ENCODE data around the gene GREM1.

GREM1 gene

GRCh38 chr15:32766101-32766500 is 48.3 kb downstream of the GREM1 start:
- H2AFZ ChIP-seq (ENCODE audit: low read depth, low read length): no peak overlapping the region
- no peak overlapping the region for H3K4me2 ChIP-seq (ENCODE audit: insufficient read depth, low read length)
- no peaks in the 10 kb centered on the region for H3K9me3 ChIP-seq (ENCODE audit: insufficient read depth, low read length, severe bottlenecking)
- H4K20me1 ChIP-seq (ENCODE audit: insufficient read depth, low read length): no peaks in the 10 kb centered on the region
- no peak overlapping the region for H3K4me3 ChIP-seq (ENCODE audit: low read depth in 1 of 2, low read length in 2 of 2)
- no peak for DNase-seq
- no peak for TF ChIP-seq EZH2 (IDR thresholded peaks at IDR 0.05; ENCODE audit: borderline replicate concordance, low read depth, low read length, severe bottlenecking)
- TF ChIP-seq, protein P1, sequence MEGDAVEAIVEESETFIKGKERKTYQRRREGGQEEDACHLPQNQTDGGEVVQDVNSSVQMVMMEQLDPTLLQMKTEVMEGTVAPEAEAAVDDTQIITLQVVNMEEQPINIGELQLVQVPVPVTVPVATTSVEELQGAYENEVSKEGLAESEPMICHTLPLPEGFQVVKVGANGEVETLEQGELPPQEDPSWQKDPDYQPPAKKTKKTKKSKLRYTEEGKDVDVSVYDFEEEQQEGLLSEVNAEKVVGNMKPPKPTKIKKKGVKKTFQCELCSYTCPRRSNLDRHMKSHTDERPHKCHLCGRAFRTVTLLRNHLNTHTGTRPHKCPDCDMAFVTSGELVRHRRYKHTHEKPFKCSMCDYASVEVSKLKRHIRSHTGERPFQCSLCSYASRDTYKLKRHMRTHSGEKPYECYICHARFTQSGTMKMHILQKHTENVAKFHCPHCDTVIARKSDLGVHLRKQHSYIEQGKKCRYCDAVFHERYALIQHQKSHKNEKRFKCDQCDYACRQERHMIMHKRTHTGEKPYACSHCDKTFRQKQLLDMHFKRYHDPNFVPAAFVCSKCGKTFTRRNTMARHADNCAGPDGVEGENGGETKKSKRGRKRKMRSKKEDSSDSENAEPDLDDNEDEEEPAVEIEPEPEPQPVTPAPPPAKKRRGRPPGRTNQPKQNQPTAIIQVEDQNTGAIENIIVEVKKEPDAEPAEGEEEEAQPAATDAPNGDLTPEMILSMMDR (IDR thresholded peaks at IDR 0.05; ENCODE audit: borderline replicate concordance, extremely low read depth, low read length, poor library complexity, severe bottlenecking): no peak
- no peak overlapping the region for H3K9ac ChIP-seq (ENCODE audit: low read depth, low read length)
- H3K4me1 ChIP-seq (ENCODE audit: insufficient read depth, low read length): no peaks in the 10 kb centered on the region
- no peak overlapping the region for H3K27ac ChIP-seq (ENCODE audit: low read length)
- H3K79me2 ChIP-seq (ENCODE audit: insufficient read depth, low read length): no peaks in the 10 kb centered on the region
- no peak for ATAC-seq (ENCODE audit: insufficient read depth, low read depth)
- H3K36me3 ChIP-seq (ENCODE audit: insufficient read depth, low read length): no peaks in the 10 kb centered on the region
- H3K27me3 ChIP-seq (ENCODE audit: insufficient read depth, low read length, poor library complexity): no peaks in the 10 kb centered on the region

- H3K36me3 ChIP-seq (ENCODE audit: insufficient read depth, low read length): no peaks in the 10 kb centered on the region
- H3K27me3 ChIP-seq (ENCODE audit: insufficient read depth, low read length, poor library complexity): no peaks in the 10 kb centered on the region
- H3K27ac ChIP-seq (ENCODE audit: low read length): no peak overlapping the region
- H3K9me3 ChIP-seq (ENCODE audit: insufficient read depth, low read length, severe bottlenecking): no peaks in the 10 kb centered on the region
- H3K9ac ChIP-seq (ENCODE audit: low read depth, low read length): no peak overlapping the region
- H3K4me1 ChIP-seq (ENCODE audit: insufficient read depth, low read length): no peaks in the 10 kb centered on the region
- no peak overlapping the region for H3K4me3 ChIP-seq (ENCODE audit: low read depth in 1 of 2, low read length in 2 of 2)
- TF ChIP-seq EZH2 (IDR thresholded peaks at IDR 0.05; ENCODE audit: borderline replicate concordance, low read depth, low read length, severe bottlenecking): no peak
- TF ChIP-seq, protein P1 (IDR thresholded peaks at IDR 0.05; ENCODE audit: borderline replicate concordance, extremely low read depth, low read length, poor library complexity, severe bottlenecking): no peak
- H3K4me2 ChIP-seq (ENCODE audit: insufficient read depth, low read length): no peak overlapping the region
- H4K20me1 ChIP-seq (ENCODE audit: insufficient read depth, low read length): no peaks in the 10 kb centered on the region
- ATAC-seq (ENCODE audit: insufficient read depth, low read depth) (no peak), DNase-seq (no peak)
- H3K79me2 ChIP-seq (ENCODE audit: insufficient read depth, low read length): no peaks in the 10 kb centered on the region
- H2AFZ ChIP-seq (ENCODE audit: low read depth, low read length): no peak overlapping the region
These were observed 49.4 kb downstream of the GREM1 start for GRCh38 chr15:32767236-32767635.

DNA sequence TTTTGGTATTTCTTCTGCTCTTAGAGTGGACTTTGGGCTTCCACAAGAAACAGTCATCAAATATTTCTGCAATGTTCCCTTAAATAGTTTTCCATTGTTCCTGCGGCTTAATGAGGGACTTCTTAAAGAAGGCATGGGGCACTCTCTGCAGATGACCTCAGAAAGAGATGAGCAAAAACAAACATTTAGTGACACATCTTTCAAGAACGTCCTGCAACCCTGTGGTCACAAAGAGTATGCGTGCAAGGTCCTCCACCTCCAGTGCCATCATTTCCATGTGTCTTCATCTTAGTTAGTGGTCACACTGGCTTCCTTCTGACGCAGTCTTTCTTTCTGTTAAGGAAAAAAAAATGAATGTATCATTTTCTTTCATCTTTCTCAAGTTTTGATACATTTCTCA is 56.2 kb downstream of the GREM1 start:
- H3K4me2 ChIP-seq (ENCODE audit: insufficient read depth, low read length): no peak overlapping the region
- H2AFZ ChIP-seq (ENCODE audit: low read depth, low read length): no peak overlapping the region
- peaks cover 2% of the 10 kb centered on the region for H3K27me3 ChIP-seq (ENCODE audit: insufficient read depth, low read length, poor library complexity)
- no peak overlapping the region for H3K27ac ChIP-seq (ENCODE audit: low read length)
- no peaks in the 10 kb centered on the region for H3K36me3 ChIP-seq (ENCODE audit: insufficient read depth, low read length)
- no peaks in the 10 kb centered on the region for H3K9me3 ChIP-seq (ENCODE audit: insufficient read depth, low read length, severe bottlenecking)
- H3K4me1 ChIP-seq (ENCODE audit: insufficient read depth, low read length): no peaks in the 10 kb centered on the region
- H3K9ac ChIP-seq (ENCODE audit: low read depth, low read length): no peak overlapping the region
- TF ChIP-seq, protein P1 (IDR thresholded peaks at IDR 0.05; ENCODE audit: borderline replicate concordance, extremely low read depth, low read length, poor library complexity, severe bottlenecking): no peak
- TF ChIP-seq EZH2 (IDR thresholded peaks at IDR 0.05; ENCODE audit: borderline replicate concordance, low read depth, low read length, severe bottlenecking): no peak
- no peak for ATAC-seq (ENCODE audit: insufficient read depth, low read depth)
- H3K79me2 ChIP-seq (ENCODE audit: insufficient read depth, low read length): no peaks in the 10 kb centered on the region
- no peak overlapping the region for H3K4me3 ChIP-seq (ENCODE audit: low read depth in 1 of 2, low read length in 2 of 2)
- H4K20me1 ChIP-seq (ENCODE audit: insufficient read depth, low read length): no peaks in the 10 kb centered on the region
- no peak for DNase-seq

DNA sequence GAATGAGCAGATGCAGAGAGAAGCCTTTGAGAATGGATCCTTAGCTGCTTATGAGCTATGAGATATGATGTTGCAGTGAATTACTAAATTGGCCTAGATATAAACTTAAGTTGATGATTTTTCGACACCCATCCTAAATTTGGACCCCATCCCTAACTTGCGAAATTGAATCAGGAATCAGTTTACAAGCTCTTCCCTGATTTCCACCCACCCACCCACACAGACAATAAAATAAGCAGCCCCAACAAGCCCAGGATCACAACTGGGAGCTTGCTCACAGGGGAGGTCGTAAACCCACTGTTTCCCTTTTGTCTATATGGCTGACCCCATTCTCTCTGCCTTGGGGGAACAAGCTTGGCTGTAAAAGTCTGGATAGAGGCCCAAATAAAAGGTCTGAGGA is 57.3 kb downstream of the GREM1 start:
- H3K4me1 ChIP-seq (ENCODE audit: insufficient read depth, low read length): no peaks in the 10 kb centered on the region
- H3K27ac ChIP-seq (ENCODE audit: low read length): no peak overlapping the region
- H3K27me3 ChIP-seq (ENCODE audit: insufficient read depth, low read length, poor library complexity): peaks cover 2% of the 10 kb centered on the region
- no peak overlapping the region for H2AFZ ChIP-seq (ENCODE audit: low read depth, low read length)
- ATAC-seq (ENCODE audit: insufficient read depth, low read depth): no peak
- no peak overlapping the region for H3K4me3 ChIP-seq (ENCODE audit: low read depth in 1 of 2, low read length in 2 of 2)
- H3K36me3 ChIP-seq (ENCODE audit: insufficient read depth, low read length): no peaks in the 10 kb centered on the region
- H4K20me1 ChIP-seq (ENCODE audit: insufficient read depth, low read length): no peaks in the 10 kb centered on the region
- DNase-seq: no peak
- no peaks in the 10 kb centered on the region for H3K9me3 ChIP-seq (ENCODE audit: insufficient read depth, low read length, severe bottlenecking)
- no peak overlapping the region for H3K9ac ChIP-seq (ENCODE audit: low read depth, low read length)
- TF ChIP-seq, protein P1 (IDR thresholded peaks at IDR 0.05; ENCODE audit: borderline replicate concordance, extremely low read depth, low read length, poor library complexity, severe bottlenecking): no peak
- TF ChIP-seq EZH2 (IDR thresholded peaks at IDR 0.05; ENCODE audit: borderline replicate concordance, low read depth, low read length, severe bottlenecking): no peak
- no peak overlapping the region for H3K4me2 ChIP-seq (ENCODE audit: insufficient read depth, low read length)
- no peaks in the 10 kb centered on the region for H3K79me2 ChIP-seq (ENCODE audit: insufficient read depth, low read length)
